Loucy (cell line): ENCODE measurements around the gene PEX14.

Experiments used
- H2AFZ ChIP-seq: fragments of 200-600 bp; sonication (generic); 2 replicates; pipeline ENCODE4 v1.6.0; 2016; ENCODE audit warnings: antibody characterized with exemption, mild to moderate bottlenecking, low read length, moderate library complexity
- H3F3A ChIP-seq: fragments of 200-600 bp; 2 replicates; pipeline ENCODE4 v1.6.0; 2016; ENCODE audit warnings: antibody characterized with exemption, low read depth, mild to moderate bottlenecking
- H3K27me3 ChIP-seq: fragments of 200-600 bp; sonication (generic); 2 replicates; pipeline ENCODE4 v1.6.1; 2014; ENCODE audit warnings: low read length, mild to moderate bottlenecking; ENCODE audit not compliant: insufficient read depth, poor library complexity, severe bottlenecking
- H3K36me3 ChIP-seq: fragments of 200-600 bp; sonication (generic); 2 replicates; pipeline ENCODE4 v1.6.1; 2016; ENCODE audit warnings: low read length; ENCODE audit not compliant: insufficient read depth
- H3K4me1 ChIP-seq: fragments of 200-600 bp; sonication (generic); 2 replicates; pipeline ENCODE4 v1.5.1; 2014; ENCODE audit warnings: low read length, mild to moderate bottlenecking; ENCODE audit not compliant: insufficient read depth, poor library complexity, severe bottlenecking
- H3K4me2 ChIP-seq: fragments of 200-600 bp; sonication (generic); 2 replicates; pipeline ENCODE4 v1.6.0; 2014; ENCODE audit warnings: antibody characterized with exemption, low read length, low read depth, mild to moderate bottlenecking; ENCODE audit not compliant: poor library complexity, severe bottlenecking
- H3K4me3 ChIP-seq: fragments of 200-600 bp; sonication (generic); 2 replicates; pipeline ENCODE4 v1.5.1; 2014; ENCODE audit warnings: low read length, mild to moderate bottlenecking, mixed read lengths; ENCODE audit not compliant: poor library complexity, severe bottlenecking
- H3K79me2 ChIP-seq: fragments of 200-600 bp; sonication (generic); 2 replicates; pipeline ENCODE4 v1.6.1; 2014; ENCODE audit warnings: low read length; ENCODE audit not compliant: insufficient read depth
- H3K9ac ChIP-seq: fragments of 200-600 bp; sonication (generic); 2 replicates; pipeline ENCODE4 v1.6.0; 2014; ENCODE audit warnings: mild to moderate bottlenecking, low read depth, low read length, moderate library complexity; ENCODE audit not compliant: poor library complexity, severe bottlenecking
- H3K9me2 ChIP-seq: fragments of 200-600 bp; sonication (generic); replicated peaks from 2 replicates; pipeline ENCODE4 v1.6.1; 2016; ENCODE audit warnings: low read depth, low read length, mixed read lengths
- H3K9me3 ChIP-seq: fragments of 200-600 bp; sonication (generic); 2 replicates; pipeline ENCODE4 v1.6.1; 2014; ENCODE audit warnings: mild to moderate bottlenecking, antibody characterized with exemption, low read length, low read depth; ENCODE audit not compliant: insufficient read depth
- H4K20me1 ChIP-seq: fragments of 200-600 bp; sonication (generic); 2 replicates; pipeline ENCODE4 v1.6.0; 2014; ENCODE audit warnings: antibody characterized with exemption, low read length, mild to moderate bottlenecking; ENCODE audit not compliant: insufficient read depth, poor library complexity, severe bottlenecking
- CTCF ChIP-seq: fragments of 200-600 bp; sonication (generic); conservative IDR thresholded peaks from 2 replicates; pipeline ENCODE4 v1.5.1; 2014; ENCODE audit warnings: mild to moderate bottlenecking, antibody characterized with exemption, low read length
- EZH2phosphoT487 ChIP-seq: fragments of 200-600 bp; IDR thresholded peaks from 2 replicates; pipeline ENCODE4 v1.6.1; 2018; ENCODE audit warnings: antibody characterized with exemption, mild to moderate bottlenecking, moderate library complexity, borderline replicate concordance

The PEX14 gene

GRCh38 chr1:10597492-10598388 is 123.0 kb downstream of the PEX14 start:
- H3K36me3 ChIP-seq, result peaks cover 11% of the 10 kb centered on the region; the same call in 1 of the 2 replicates
- no peak overlapping the region for H3K4me3 ChIP-seq
- H3F3A ChIP-seq, result no peaks in the 10 kb centered on the region
- no peaks in the 10 kb centered on the region for H3K9me3 ChIP-seq
- no peak for TF ChIP-seq CTCF
- no peak for TF ChIP-seq EZH2phosphoT487
- H3K9me2 ChIP-seq, result no peaks in the 10 kb centered on the region
- no peaks in the 10 kb centered on the region for H4K20me1 ChIP-seq
- H2AFZ ChIP-seq, result no peak overlapping the region
- H3K9ac ChIP-seq, result no peak overlapping the region
- H3K79me2 ChIP-seq, result no peaks in the 10 kb centered on the region
- H3K4me2 ChIP-seq, result no peak overlapping the region
- peaks cover 5% of the 10 kb centered on the region for H3K4me1 ChIP-seq
- no peaks in the 10 kb centered on the region for H3K27me3 ChIP-seq

GRCh38 chr1:10598389-10598702 is 123.6 kb downstream of the PEX14 start:
- Histone ChIP-seq H3K79me2 (no peaks in the 10 kb centered on the region), H3K4me3 (no peak overlapping the region), H3K4me2 (no peak overlapping the region), H3K9ac (no peak overlapping the region), H3K4me1 (peaks cover 5% of the 10 kb centered on the region), H3K9me3 (no peaks in the 10 kb centered on the region), H3F3A (no peaks in the 10 kb centered on the region), H2AFZ (no peak overlapping the region), H3K36me3 (peaks cover 11% of the 10 kb centered on the region; the same call in 1 of the 2 replicates), H3K27me3 (no peaks in the 10 kb centered on the region), H3K9me2 (no peaks in the 10 kb centered on the region), H4K20me1 (no peaks in the 10 kb centered on the region)
- TF ChIP-seq CTCF, result 0 out of 2 replicates have a peak, but pooled peaks have one; percentile 9
- TF ChIP-seq EZH2phosphoT487, result no peak

GRCh38 chr1:10599194-10599861 is 124.6 kb downstream of the PEX14 start:
- Histone ChIP-seq H3K9me3 (no peaks in the 10 kb centered on the region), H3K36me3 (peaks cover 15% of the 10 kb centered on the region; the same call in 1 of the 2 replicates), H3K9me2 (no peaks in the 10 kb centered on the region), H4K20me1 (no peaks in the 10 kb centered on the region), H3K9ac (no peak overlapping the region), H2AFZ (no peak overlapping the region), H3K4me2 (no peak overlapping the region), H3K4me3 (no peak overlapping the region), H3K4me1 (peaks cover 5% of the 10 kb centered on the region), H3F3A (no peaks in the 10 kb centered on the region), H3K79me2 (no peaks in the 10 kb centered on the region), H3K27me3 (no peaks in the 10 kb centered on the region)
- no peak for TF ChIP-seq EZH2phosphoT487
- TF ChIP-seq CTCF, result no peak
